HG03571 (cell line): Measurements from ENCODE around the gene TULP1.

Source experiments
- ATAC-seq: cut with Tn5 transposase; IDR thresholded peaks from one replicate; pipeline ENCODE4 v1.9.1; 2021; ENCODE audit not compliant: unreplicated experiment

TULP1 gene

DNA sequence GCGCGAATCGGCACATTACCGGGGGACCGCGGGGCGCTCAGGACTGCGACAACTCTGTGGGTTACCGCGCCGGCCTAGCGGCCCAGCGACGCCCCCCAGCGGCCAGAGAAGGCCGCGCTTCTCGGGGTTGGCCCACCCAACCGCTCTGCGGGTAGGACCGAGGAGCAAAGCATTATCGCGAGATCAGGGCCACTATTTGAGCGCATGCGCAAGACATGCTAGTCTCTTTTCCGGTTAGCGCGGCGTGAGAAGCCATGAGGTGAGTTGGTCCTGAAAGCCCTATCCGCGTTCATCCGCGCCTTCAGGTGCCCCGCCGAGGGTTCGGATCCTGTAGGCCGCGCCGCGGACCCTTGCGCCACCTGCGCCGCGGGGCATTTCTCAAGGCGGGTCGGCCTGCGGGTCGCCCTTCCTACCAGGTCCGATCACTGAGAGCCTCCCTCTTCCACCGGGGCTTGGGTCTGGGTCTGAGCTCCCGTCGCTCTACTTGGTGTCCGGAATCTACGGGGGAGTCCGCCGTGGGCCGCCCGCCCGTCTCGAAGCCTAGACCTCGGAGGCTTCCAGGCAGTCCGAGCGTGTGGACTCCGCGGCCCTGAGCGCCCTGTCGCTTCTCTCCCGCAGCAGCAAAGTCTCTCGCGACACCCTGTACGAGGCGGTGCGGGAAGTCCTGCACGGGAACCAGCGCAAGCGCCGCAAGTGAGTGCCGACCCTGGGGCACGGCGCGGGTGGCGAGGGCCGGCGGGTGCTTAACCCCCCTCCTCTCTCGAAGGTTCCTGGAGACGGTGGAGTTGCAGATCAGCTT lies 44.3 kb downstream of the TULP1 start, which contains the start of gene RPL10A:
Gene RPL10A, plus strand, starts transcription at position 221 of the 799 bp plus-strand sequence. Its CDS starts 34 bp downstream, at position 255.
- ATAC-seq = peak; percentile 87

DNA sequence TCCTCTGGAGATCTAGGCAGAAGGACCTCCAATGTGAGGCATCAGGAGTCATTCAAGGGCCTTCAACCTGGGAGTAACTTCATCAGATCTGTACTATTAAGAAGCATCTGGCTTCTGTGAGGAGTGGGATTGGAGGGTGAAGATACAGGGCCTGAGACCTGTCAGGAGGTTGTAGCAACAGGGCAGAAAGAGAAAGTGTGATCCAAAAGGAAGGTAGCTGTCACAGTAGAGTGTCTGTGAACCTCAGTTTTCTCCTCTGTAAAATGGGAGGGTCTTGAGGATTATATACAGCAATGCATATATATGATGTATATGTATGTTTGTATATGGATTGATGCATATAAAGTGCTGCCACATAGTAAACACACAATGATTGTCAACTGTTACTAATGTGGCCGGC lies 47.0 kb downstream of the TULP1 start:
- no peak for ATAC-seq

DNA sequence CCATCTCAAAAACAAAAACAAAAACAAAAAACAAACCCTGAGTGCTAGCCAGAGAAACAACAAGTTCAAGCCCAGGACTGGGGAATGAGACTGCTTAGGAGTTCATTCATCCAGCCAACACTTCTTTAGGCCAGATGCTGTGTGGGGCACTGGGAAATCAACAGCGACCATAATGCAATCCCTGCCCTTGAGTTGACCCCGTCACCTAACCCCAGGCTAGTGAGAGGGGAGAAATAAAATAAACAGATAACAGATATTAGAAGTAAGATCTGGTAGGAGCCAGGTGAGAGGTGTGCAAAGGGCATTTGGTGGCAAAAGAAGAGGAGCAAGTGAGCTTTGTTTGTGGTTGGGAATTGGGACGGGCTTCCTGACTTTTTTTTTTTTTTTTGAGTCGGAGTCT lies 49.4 kb downstream of the TULP1 start:
- no peak for ATAC-seq

DNA sequence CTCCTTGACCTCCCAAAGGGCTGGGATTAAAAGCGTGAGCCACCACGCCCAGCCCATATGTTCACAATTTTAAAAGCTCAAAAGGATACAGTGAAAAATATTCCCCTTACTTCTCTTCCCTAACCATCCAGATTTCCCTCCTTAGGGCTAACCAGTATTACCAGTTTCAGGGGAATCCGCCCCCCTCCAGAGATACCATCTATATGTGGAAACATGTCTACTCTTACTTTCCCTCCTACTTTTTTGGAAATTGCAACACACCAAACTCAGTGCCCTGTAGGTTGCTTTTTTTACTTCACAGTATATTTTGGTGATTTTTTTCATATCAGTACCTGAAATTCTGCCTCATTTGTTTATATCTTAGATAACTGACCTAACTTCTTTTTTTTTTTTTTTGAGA lies 51.4 kb downstream of the TULP1 start:
- ATAC-seq = no peak

DNA sequence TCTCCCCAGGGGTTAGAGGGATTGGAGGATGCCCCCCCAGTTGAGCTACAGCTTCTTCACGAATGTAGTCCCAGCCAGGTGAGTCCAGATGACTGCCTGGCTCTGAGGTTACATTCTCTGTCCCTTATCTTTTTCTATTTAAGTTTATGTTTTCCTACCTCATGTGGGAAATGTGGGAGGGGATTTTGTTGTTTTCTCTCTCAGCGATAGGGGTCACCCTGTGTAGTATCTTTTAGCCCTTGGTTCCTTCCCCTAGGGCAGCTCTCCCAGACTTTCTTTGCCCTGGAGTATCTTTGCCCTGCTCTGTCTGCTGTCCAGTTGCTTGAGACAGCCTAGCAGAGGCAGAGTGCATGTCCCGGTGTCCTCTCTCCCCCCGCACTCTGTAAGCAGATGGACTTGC lies 54.8 kb downstream of the TULP1 start:
- ATAC-seq = no peak

DNA sequence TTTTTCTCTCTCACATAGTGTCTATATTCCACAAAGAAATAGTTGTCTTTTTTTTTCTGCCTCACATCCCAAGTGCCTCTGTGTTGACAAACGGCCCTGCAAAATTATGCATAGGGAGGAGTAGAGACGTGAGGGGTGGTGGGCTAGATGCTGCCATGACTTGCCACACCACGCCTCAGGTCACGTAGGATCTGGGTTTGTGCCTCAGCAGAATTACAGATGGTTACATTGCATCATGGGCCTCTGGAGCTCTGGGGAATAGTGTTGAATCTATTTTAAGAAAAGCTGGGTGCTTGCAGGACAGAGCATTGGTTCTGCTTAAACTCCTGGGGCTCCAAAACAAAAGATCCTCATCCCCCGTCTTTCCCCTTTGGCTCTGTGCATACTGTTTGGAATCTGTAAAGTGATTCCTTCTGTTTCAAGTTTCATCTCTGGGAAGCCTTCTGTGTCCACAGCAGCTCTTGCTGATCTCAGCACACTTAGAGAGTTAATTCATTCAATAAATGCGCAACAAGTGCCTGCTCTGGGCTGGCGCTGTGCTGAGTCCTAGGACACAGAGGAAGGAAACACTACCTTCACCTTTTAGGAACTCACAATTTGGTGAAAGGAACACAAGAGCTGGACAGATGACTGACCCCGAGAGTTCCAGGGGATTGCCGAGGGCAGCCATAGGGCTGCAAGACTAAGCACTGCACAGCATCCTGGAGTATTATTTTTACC lies 58.1 kb downstream of the TULP1 start:
- ATAC-seq = no peak

DNA sequence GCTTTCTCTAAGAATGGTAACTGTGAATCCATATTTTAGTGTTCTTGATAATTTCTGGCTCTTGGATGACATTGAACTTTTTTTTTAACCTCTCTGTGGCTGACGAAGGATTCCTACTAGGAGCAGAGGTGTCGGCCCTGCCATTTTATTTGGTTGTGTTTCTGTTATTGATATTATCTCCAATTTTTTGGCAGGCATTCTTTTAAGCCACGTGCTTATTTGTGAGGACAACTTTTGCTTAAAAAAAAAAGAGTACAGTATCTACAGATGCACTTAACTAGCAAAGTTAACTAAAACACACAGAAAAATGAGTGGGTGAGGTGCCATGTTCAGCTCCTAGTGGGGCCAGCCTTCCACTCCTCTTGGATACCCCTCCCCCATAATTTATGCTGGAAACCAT lies 59.5 kb downstream of the TULP1 start:
- ATAC-seq = no peak

DNA sequence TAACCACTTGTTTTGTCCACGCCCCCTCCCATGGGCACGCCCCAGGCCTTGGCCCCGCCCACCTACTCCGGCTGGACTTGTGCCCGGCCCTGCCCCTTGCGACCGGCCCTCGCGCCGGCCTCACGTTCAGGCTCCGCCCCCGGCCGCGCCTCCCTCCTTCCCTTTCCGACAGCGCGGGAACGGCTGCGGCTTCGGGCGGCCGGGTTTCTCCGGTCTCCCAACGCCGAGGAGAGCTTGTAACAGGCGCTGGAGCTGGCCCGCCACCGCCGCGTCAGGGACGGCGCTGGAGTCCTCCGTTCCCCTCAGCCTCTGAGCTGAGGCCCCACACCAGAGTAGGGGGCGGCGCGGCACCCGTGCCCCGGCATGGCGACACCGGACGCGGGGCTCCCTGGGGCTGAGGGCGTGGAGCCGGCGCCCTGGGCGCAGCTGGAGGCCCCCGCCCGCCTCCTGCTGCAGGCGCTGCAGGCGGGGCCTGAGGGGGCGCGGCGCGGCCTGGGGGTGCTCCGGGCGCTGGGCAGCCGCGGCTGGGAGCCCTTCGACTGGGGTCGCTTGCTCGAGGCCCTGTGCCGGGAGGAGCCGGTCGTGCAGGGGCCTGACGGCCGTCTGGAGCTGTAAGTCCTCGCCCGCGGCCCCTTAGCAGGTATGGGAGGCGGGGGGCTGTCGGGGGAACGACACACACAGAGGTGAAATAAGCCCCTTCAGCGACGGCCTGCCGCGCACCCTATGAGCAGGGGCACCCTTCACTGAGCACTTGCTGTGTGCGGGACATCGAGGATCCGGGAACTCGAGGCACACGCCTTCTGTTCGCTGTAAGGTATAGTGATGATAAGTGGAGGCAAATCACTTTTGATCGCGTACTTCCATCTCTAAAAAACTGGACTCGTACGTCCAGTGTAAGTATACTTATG lies 60.3 kb downstream of the TULP1 start, which contains the start of gene FANCE:
Gene FANCE, plus strand, starts transcription at position 156 of the 908 bp plus-strand sequence. Its CDS starts 208 bp downstream, at position 364.
- peak; percentile 83 for ATAC-seq

DNA sequence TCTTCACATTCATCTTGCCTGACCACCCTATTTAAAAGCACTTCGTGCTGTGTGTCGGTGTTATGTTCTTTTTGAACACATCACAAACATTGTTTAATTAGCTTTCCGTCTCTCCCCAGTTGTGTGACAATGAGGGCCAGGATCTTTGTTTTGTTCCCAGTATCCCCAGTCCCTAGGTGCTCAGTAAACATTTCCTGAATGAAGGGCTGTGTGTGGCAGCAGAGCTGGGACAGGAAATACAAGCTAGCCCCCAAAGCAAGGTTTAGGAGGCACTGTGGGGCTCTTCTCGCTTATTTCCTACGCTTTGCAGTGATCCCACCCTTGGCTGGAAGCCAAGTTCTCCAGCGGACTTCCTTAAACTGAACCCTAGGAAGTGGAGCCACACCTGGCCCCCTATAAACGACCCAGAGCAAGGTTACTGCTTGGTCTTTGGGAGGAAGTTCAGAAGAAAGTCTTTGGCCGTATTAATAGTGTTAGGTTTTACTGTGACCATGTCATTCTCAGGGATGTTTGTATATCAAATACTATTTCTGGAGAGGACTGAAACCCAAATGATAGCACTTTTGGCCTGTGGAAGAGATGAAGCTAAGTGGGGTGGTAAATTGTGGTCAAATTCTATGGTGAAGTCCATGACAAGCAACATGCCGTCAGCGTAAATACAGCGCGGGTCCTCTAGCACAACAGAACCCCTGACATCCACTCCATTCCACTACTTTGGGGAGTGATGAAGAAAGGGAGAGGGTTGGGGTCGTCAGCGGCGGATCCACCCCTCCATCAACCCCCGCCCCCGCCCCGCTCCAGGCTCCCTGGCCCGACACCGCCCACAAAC lies 61.1 kb downstream of the TULP1 start:
- no peak for ATAC-seq

DNA sequence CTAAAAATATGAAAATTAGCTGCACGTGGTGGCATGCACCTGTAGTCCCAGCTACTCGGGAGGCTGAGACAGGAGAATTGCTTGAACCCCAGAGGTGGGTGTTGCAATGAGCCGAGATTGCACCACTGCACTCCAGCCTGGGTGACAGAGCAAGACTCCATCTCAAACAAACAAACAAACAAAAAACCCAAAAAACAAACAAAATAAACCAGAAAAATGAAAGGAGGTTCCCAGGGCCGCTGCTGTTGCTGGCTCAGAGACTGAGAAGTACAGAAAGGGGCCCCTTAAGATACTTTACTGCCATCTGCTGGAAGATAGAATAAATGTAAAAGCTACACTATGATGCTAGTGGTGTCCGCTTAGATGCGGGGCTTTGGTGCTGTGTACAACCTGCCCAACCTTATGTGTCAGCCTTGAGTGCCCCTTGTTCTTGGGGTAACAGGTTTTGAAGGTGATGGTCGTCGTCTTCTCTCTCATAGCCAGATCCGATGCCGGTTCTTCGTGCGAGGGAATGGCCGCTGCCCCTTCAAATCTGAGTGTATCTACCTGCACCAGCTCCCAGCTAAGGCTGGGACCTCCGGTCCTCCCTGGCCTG lies 63.3 kb downstream of the TULP1 start:
- no peak for ATAC-seq

DNA sequence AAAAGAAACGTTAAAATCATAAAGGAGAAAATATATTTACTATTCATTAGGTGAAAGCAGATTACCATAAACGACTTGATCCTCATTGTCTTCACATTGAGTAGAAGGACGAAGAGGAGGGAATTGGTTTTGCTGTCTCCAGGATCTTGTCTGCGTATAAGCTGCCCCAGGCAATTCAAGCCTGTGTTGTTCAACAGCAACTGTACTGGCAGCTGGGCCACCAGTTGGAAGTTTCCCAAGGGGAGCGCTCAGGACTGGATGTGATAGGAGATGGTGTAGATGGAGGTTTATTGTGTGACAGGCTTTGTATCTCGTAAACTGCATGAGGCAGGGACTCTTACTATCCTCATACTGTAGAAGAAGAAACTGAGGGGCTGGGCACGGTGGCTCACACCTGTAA lies 64.5 kb downstream of the TULP1 start:
- no peak for ATAC-seq
